Measurements from ENCODE around the gene RETREG2. TPM values are rescaled to one million over a fixed set of nuclear protein-coding genes. Genes with fewer than 3 reads are reported as not detected.

The RETREG2 gene
- total and polyA plus RNA-seq, 2 donors from 2014 or later, result 106 to 112 TPM

DNA sequence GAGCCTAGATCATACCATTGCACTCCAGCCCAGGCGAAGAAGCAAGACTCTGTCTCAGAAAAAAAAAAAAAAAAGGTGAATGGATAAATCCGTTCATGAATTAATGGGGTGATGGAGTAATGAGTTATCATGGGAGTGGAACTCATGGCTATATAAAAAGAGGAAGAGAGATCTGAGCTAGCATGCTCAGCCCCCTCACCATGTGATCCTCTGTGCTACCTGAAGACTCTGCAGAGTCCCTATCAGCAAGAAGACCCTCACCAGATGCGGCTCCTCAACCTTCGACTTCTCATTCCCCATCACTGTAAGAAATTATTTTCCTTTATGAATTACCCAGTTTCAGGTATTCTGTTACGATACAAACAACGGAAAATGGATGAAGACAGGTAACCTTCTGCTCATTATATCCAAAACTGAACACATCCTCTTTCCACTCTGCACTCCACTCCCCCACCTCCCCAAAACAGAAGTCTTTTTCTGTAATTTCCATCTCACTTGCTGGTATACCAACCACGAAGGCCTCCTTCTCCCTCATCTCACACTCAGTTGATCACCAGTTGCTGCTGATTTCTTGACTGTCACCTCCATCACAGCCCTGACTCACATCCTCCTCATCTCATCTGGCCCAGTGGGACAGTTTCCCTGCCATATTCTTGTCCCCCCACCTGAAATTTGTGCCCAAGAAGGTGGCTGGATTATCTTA is 8.8 kb downstream of the RETREG2 start:
- intact Hi-C loops (cut with DNase I), result no loop called here
- H3K4me1 ChIP-seq (ENCODE audit: control insufficient read depth in 2 of 3, insufficient read depth in 2 of 3, low read depth in 1 of 3, low read length in 3 of 3), result peaks cover 0 to 6% (median 0%) of the 10 kb centered on the region in 3 donors

GRCh38 chr2:219197388-219197787 is 19.3 kb downstream of the RETREG2 start:
- intact Hi-C loops (cut with DNase I), result no loop called here
- no peak for DNase-seq
- no peak for FAIRE-seq

More for the DNA sequence above, 8.8 kb downstream of the RETREG2 start:
- Histone ChIP-seq H3K36me3 (ENCODE audit: control insufficient read depth in 2 of 3, insufficient read depth in 3 of 3, low read length in 3 of 3) (peaks cover 5 to 20% (median 18%) of the 10 kb centered on the region in 3 donors), H3K4me3 (ENCODE audit: low read length in 3 of 3) (no peak overlapping the region), H3K9ac (ENCODE audit: low read length in 3 of 3) (no peak overlapping the region), H3K27ac (ENCODE audit: low read depth in 2 of 2, low read length in 2 of 2) (no peak overlapping the region), H3K27me3 (ENCODE audit: control insufficient read depth, insufficient read depth, low read length) (no peaks in the 10 kb centered on the region), H3K9me3 (ENCODE audit: control insufficient read depth in 2 of 3, insufficient read depth in 1 of 3, low read length in 3 of 3) (no peaks in the 10 kb centered on the region)
- TF ChIP-seq CTCF (IDR thresholded peaks at IDR 0.05; ENCODE audit: borderline replicate concordance, extremely low read depth, insufficient read depth), result no peak
- FAIRE-seq (no peak), DNase-seq (no peak)

DNA sequence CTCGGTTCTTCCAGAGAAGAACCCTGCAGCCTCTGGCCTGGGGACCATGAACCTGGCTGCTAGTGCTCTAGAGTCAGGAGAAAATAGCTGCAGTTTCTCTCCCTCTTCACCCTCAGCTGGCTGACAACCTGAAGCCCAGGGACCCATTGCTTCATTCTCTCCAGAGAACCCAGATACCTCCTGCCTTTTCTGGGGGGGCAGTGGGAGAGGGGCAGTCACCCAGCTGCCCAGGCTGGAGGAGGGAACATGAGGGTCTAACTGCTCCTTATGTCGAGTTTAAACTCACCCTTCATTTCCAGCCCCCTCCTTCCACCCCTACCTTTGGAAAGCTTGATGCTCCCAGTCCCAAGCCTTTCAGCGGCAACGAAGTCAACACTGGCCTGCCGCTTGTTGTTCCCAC is 20.9 kb downstream of the RETREG2 start:
- Histone ChIP-seq H3K9ac (ENCODE audit: low read length in 3 of 3) (no peak overlapping the region), H3K4me3 (ENCODE audit: low read length in 3 of 3) (no peak overlapping the region), H3K36me3 (ENCODE audit: control insufficient read depth in 2 of 3, insufficient read depth in 3 of 3, low read length in 3 of 3) (no peaks in the 10 kb centered on the region), H3K9me3 (ENCODE audit: control insufficient read depth in 2 of 3, insufficient read depth in 1 of 3, low read length in 3 of 3) (no peaks in the 10 kb centered on the region), H3K27ac (ENCODE audit: low read depth in 2 of 2, low read length in 2 of 2) (no peak overlapping the region), H3K4me1 (ENCODE audit: control insufficient read depth in 2 of 3, insufficient read depth in 2 of 3, low read depth in 1 of 3, low read length in 3 of 3) (no peaks in the 10 kb centered on the region), H3K27me3 (ENCODE audit: control insufficient read depth, insufficient read depth, low read length) (no peaks in the 10 kb centered on the region)
- intact Hi-C loops (cut with DNase I), result no loop called here
- FAIRE-seq (no peak), DNase-seq (no peak)
- no peak for TF ChIP-seq CTCF (IDR thresholded peaks at IDR 0.05; ENCODE audit: borderline replicate concordance, extremely low read depth, insufficient read depth)

More at GRCh38 chr2:219197388-219197787, 19.3 kb downstream of the RETREG2 start:
- no peaks in the 10 kb centered on the region for H3K4me1 ChIP-seq (ENCODE audit: control insufficient read depth in 2 of 3, insufficient read depth in 2 of 3, low read depth in 1 of 3, low read length in 3 of 3)
- no peak overlapping the region for H3K4me3 ChIP-seq (ENCODE audit: low read length in 3 of 3)
- no peaks in the 10 kb centered on the region for H3K27me3 ChIP-seq (ENCODE audit: control insufficient read depth, insufficient read depth, low read length)
- H3K9me3 ChIP-seq (ENCODE audit: control insufficient read depth in 2 of 3, insufficient read depth in 1 of 3, low read length in 3 of 3), result no peaks in the 10 kb centered on the region
- TF ChIP-seq CTCF (IDR thresholded peaks at IDR 0.05; ENCODE audit: borderline replicate concordance, extremely low read depth, insufficient read depth), result no peak
- no peak overlapping the region for H3K9ac ChIP-seq (ENCODE audit: low read length in 3 of 3)
- H3K27ac ChIP-seq (ENCODE audit: low read depth in 2 of 2, low read length in 2 of 2), result no peak overlapping the region
- H3K36me3 ChIP-seq (ENCODE audit: control insufficient read depth in 2 of 3, insufficient read depth in 3 of 3, low read length in 3 of 3), result no peaks in the 10 kb centered on the region

All from kidney (tissue), 14 donors.